Glutamatergic neuron (in vitro differentiated cells): ENCODE results near the gene TBX6. TPM values are rescaled to one million over a fixed set of nuclear protein-coding genes. Genes with fewer than 3 reads are reported as not detected.

Experiments
- DNase-seq: peaks from one replicate; pipeline ENCODE4 v3.0.0; 2022
- H3K27ac Mint-ChIP-seq: one replicate; pipeline ENCODE4 v1.8.0; 2020; ENCODE audit warnings: mild to moderate bottlenecking, mixed read lengths, inconsistent platforms; ENCODE audit not compliant: unreplicated experiment
- H3K27me3 Mint-ChIP-seq: one replicate; pipeline ENCODE4 v1.8.0; 2020; ENCODE audit warnings: mild to moderate bottlenecking, moderate library complexity, mixed read lengths, inconsistent platforms; ENCODE audit not compliant: unreplicated experiment
- H3K36me3 Mint-ChIP-seq: one replicate; pipeline ENCODE4 v1.8.0; 2020; ENCODE audit warnings: mild to moderate bottlenecking, mixed read lengths, inconsistent platforms; ENCODE audit not compliant: unreplicated experiment
- H3K4me1 Mint-ChIP-seq: one replicate; pipeline ENCODE4 v1.8.0; 2020; ENCODE audit warnings: mild to moderate bottlenecking, low read depth, mixed read lengths, inconsistent platforms; ENCODE audit not compliant: unreplicated experiment
- H3K4me3 Mint-ChIP-seq: one replicate; pipeline ENCODE4 v1.8.0; 2020; ENCODE audit warnings: mild to moderate bottlenecking, mixed read lengths, inconsistent platforms; ENCODE audit not compliant: unreplicated experiment
- H3K9me3 Mint-ChIP-seq: one replicate; pipeline ENCODE4 v1.8.0; 2020; ENCODE audit warnings: mild to moderate bottlenecking, moderate library complexity, mixed read lengths, inconsistent platforms; ENCODE audit not compliant: unreplicated experiment
- CTCF ChIP-seq: fragments of 200-600 bp; sonication (generic); IDR thresholded peaks from one replicate; pipeline ENCODE4 v1.5.0; 2021; ENCODE audit not compliant: partially characterized antibody, unreplicated experiment
- total RNA-seq: library from RNA; stranded (reverse); fragmentation: NEBNext Ultra II Directional; extraction: Animal tissue kit (Norgen Biotek cat#: 25700); gene quantifications from one replicate; pipeline ENCODE4 v1.2.1, GENCODE V29; 2021; ENCODE audit not compliant: unreplicated experiment

The TBX6 gene
- total RNA-seq, 1 donor from 2014 or later, result 0.86 TPM

- Mint-ChIP-seq H3K27ac (peak within 1 kb of the TSS; percentile 94), H3K36me3 (peaks cover 19% of the 10 kb centered on the region), H3K27me3 (peaks cover 9% of the 10 kb centered on the region), H3K4me1 (peaks cover 11% of the 10 kb centered on the region), H3K9me3 (peaks cover 11% of the 10 kb centered on the region), H3K4me3 (peak within 1 kb of the TSS; percentile 85)
- DNase-seq, result peak; percentile 93
- TF ChIP-seq CTCF, result no peak
These were observed 4.6 kb upstream of the TBX6 start, which contains the start of gene YPEL3 for GRCh38 chr16:30096105-30096861. Gene YPEL3, minus strand, starts transcription at chr16:30096213. Its CDS starts 731 bp downstream, at chr16:30095482.

- peak overlapping the region; percentile 85 for H3K4me3 Mint-ChIP-seq
- H3K27me3 Mint-ChIP-seq, result peaks cover 9% of the 10 kb centered on the region
- TF ChIP-seq CTCF, result no peak
- peak; percentile 59 for DNase-seq
- H3K4me1 Mint-ChIP-seq, result peaks cover 11% of the 10 kb centered on the region
- peaks cover 11% of the 10 kb centered on the region for H3K9me3 Mint-ChIP-seq
- H3K27ac Mint-ChIP-seq, result peak overlapping the region; percentile 94
- peaks cover 19% of the 10 kb centered on the region for H3K36me3 Mint-ChIP-seq
These were observed 3.7 kb upstream of the TBX6 start for GRCh38 chr16:30095166-30096078.

GRCh38 chr16:30094541-30095165, 2.9 kb upstream of the TBX6 start:
- peaks cover 11% of the 10 kb centered on the region for H3K9me3 Mint-ChIP-seq
- no peak for TF ChIP-seq CTCF
- peaks cover 13% of the 10 kb centered on the region for H3K4me1 Mint-ChIP-seq
- H3K27ac Mint-ChIP-seq, result peak overlapping the region; percentile 78
- H3K27me3 Mint-ChIP-seq, result peaks cover 9% of the 10 kb centered on the region
- H3K4me3 Mint-ChIP-seq, result peak overlapping the region; percentile 79
- H3K36me3 Mint-ChIP-seq, result peaks cover 19% of the 10 kb centered on the region
- no peak for DNase-seq

GRCh38 chr16:30092373-30093010, 768 bp upstream of the TBX6 start:
- Mint-ChIP-seq H3K4me3 (peak overlapping the region; percentile 85), H3K27me3 (peaks cover 12% of the 10 kb centered on the region), H3K9me3 (peaks cover 11% of the 10 kb centered on the region), H3K27ac (peak overlapping the region; percentile 80), H3K36me3 (peaks cover 6% of the 10 kb centered on the region), H3K4me1 (peaks cover 13% of the 10 kb centered on the region)
- DNase-seq, result peak; percentile 86
- TF ChIP-seq CTCF, result peak; percentile 41
